HUES64 (cell line): ENCODE results near the gene PPP1R12C.

ENCODE experiments used
- H3K27ac ChIP-seq: 2 replicates; pipeline ENCODE4 v1.7.0; 2013; ENCODE audit warnings: low read depth, low read length, inconsistent platforms
- H3K27me3 ChIP-seq: 2 replicates; pipeline ENCODE4 v1.6.1; 2013; ENCODE audit warnings: mild to moderate bottlenecking, low read length; ENCODE audit not compliant: insufficient read depth
- H3K36me3 ChIP-seq: 2 replicates; pipeline ENCODE4 v1.6.1; 2013; ENCODE audit warnings: mild to moderate bottlenecking, low read length; ENCODE audit not compliant: insufficient read depth
- H3K4me1 ChIP-seq: 2 replicates; pipeline ENCODE4 v1.6.1; 2013; ENCODE audit warnings: mild to moderate bottlenecking, low read length, moderate library complexity; ENCODE audit not compliant: insufficient read depth
- H3K4me3 ChIP-seq: 2 replicates; pipeline ENCODE4 v1.5.1; 2013; ENCODE audit warnings: mild to moderate bottlenecking, low read length, moderate library complexity
- H3K9ac ChIP-seq: 2 replicates; pipeline ENCODE4 v1.6.1; 2013; ENCODE audit warnings: mild to moderate bottlenecking, low read depth, low read length
- H3K9me3 ChIP-seq: 2 replicates; pipeline ENCODE4 v1.6.1; 2013; ENCODE audit warnings: low read depth, low read length; ENCODE audit not compliant: insufficient read depth
- WGBS: fragments of 150-250, 120-280 bp; methylation state at CpG from one replicate; pipeline ENCODE4 v1.1.7; 2013; ENCODE audit warnings: missing lambda C conversion rate; 5-methylcytosine and 5-hydroxymethylcytosine counted together

The PPP1R12C gene

DNA sequence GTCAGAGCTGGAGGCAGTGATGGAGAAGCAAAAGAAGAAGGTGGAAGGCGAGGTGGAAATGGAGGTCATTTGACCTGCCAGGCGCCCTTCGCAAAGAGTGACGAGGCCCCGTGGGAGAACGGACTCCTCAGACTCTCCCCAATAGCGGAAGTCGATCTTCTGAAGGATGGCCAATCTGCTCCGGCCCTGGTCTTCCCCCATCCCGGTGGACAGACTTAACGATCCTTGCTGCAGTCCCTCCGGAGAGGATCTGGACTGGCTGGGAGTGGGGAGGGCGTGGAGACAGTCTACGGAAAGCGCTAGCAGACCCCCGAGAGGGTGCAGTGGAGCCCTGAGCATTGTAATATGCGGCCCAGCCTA lies 29.9 kb downstream of the PPP1R12C start:
- Histone ChIP-seq H3K4me3 (peak overlapping the region; percentile 65), H3K27me3 (peaks cover 36% of the 10 kb centered on the region), H3K36me3 (peaks cover 7% of the 10 kb centered on the region), H3K27ac (no peak overlapping the region), H3K4me1 (peaks cover 18% of the 10 kb centered on the region), H3K9ac (peak overlapping the region; percentile 63), H3K9me3 (no peaks in the 10 kb centered on the region)
- 30% methylated on average over 17 of the region's 17 CpGs for WGBS

DNA sequence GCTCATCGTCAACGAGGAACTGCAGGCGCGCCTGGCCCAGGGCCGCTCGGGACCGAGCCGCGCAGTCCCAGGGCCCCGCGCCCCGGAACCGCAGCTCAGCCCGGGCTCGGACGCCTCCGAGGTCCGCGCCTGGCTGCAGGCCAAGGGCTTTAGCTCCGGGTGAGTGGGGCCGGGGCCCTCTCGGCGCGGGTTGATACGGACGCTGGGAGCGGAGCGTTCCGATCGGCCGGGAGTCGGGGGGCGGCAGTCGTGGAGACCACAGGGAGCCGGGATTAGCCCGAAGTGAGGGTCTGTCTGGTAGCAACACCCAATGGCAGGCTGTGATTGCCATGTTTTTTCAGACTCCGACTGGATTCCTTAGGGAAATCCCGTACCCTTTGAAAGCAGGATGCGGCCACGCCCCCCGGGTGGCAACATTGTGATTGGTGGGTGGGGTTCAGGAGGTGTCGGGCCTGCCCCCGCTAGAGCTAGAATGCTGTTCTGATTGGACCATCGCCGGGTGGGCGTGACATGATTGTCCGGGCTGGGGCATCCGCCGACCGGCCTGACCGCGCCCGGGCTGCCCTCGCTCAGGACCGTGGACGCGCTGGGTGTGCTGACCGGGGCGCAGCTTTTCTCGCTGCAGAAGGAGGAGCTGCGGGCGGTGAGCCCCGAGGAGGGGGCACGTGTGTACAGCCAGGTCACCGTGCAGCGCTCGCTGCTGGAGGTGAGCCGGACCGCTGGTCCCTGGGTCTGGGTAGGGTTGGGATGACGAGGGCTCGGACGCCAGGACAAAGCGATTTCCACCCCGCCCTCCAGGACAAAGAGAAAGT lies 30.5 kb downstream of the PPP1R12C start:
- H3K27me3 ChIP-seq = peaks cover 42% of the 10 kb centered on the region
- no peak overlapping the region for H3K27ac ChIP-seq
- peaks cover 7% of the 10 kb centered on the region for H3K36me3 ChIP-seq
- peak overlapping the region; percentile 65 for H3K4me3 ChIP-seq
- no peaks in the 10 kb centered on the region for H3K9me3 ChIP-seq
- WGBS = under 1% methylated on average over 74 of the region's 74 CpGs
- H3K9ac ChIP-seq = peak overlapping the region; percentile 63
- peaks cover 18% of the 10 kb centered on the region for H3K4me1 ChIP-seq

DNA sequence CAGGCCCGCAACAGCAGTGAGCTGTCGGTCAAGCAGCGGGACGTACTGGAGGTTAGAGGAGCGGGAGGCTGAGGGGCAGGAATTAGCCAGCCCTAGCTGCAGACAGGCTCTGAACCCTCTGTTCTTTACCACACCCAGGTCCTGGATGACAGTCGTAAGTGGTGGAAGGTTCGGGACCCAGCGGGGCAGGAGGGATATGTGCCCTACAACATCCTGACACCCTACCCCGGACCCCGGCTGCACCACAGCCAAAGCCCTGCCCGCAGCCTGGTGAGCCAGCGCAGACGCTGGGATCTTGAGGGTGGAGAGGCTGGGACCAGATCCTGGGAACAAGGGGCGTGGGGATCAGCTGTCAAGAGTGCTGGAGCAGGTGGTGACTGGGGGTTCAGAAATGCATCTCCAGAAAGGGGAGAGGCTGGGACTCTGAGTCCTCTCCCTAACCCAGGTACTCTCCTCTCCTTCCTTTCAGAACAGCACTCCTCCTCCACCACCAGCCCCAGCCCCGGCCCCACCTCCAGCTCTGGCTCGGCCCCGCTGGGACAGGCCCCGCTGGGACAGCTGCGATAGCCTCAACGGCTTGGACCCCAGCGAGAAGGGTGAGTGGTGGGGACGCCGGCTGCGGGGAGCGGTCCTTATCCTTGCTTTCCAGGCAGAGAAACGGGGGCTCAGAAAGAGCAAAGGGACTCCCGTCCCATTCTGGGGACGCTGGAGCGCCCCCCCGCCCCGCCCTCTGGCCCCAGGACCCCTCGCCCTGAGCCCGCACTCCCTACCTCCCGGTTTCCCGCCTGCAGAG lies 31.3 kb downstream of the PPP1R12C start:
- 21% methylated on average over 32 of the region's 35 CpGs for WGBS
- H3K27ac ChIP-seq = no peak overlapping the region
- H3K27me3 ChIP-seq = peaks cover 48% of the 10 kb centered on the region
- peaks cover 18% of the 10 kb centered on the region for H3K4me1 ChIP-seq
- H3K4me3 ChIP-seq = peak overlapping the region; percentile 65
- peaks cover 7% of the 10 kb centered on the region for H3K36me3 ChIP-seq
- no peaks in the 10 kb centered on the region for H3K9me3 ChIP-seq
- H3K9ac ChIP-seq = 0 out of 2 replicates have a peak overlapping the region, but pooled peaks have one; percentile 59

GRCh38 chr19:55084416-55084815 lies 33.0 kb downstream of the PPP1R12C start:
- H3K36me3 ChIP-seq = no peaks in the 10 kb centered on the region
- peaks cover 63% of the 10 kb centered on the region for H3K27me3 ChIP-seq
- no peak overlapping the region for H3K4me3 ChIP-seq
- peaks cover 18% of the 10 kb centered on the region for H3K4me1 ChIP-seq
- 79% methylated on average over 10 of the region's 10 CpGs for WGBS
- no peaks in the 10 kb centered on the region for H3K9me3 ChIP-seq
- H3K9ac ChIP-seq = no peak overlapping the region
- no peak overlapping the region for H3K27ac ChIP-seq

DNA sequence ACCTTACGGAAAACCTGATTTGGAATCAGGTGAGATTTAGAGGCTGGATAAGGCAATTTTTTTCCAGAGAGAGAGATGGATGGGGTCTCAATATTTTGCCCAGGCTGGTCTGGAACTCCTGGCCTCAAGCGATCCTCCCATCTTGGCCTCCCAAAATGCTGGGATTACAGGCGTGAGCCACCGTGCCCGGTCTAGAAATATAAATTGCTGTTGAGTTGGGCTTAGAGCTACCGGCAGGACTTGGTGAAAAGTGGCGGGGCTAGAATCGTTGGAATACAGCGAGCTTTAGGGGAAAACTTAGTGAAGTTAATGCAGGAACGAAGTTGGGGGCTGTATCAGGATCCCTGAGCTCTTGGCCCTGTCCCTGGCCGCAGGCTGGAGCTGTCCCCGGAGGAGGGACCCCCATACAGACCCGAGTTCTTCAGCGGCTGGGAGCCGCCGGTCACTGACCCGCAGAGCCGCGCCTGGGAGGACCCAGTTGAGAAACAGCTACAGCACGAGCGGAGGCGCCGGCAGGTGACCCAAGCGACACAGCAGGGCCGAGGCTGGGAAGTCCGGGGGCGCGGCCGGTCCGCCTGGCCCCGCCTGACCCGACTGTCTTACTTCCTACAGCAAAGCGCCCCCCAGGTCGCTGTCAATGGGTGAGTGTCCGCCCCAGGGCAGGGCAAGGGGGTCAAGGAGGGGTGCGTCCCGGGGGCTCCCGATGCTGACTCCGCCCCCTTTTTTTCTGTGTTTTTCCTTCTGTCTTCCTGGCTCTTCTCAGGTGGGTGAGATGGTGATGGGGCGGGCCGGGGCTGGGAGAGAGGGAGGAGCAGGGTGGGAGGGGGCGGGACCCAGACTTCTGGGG lies 34.2 kb downstream of the PPP1R12C start:
- H3K27ac ChIP-seq = no peak overlapping the region
- no peaks in the 10 kb centered on the region for H3K9me3 ChIP-seq
- H3K27me3 ChIP-seq = peaks cover 69% of the 10 kb centered on the region
- WGBS = 50% methylated on average over 42 of the region's 42 CpGs
- peaks cover 15% of the 10 kb centered on the region for H3K4me1 ChIP-seq
- no peak overlapping the region for H3K4me3 ChIP-seq
- H3K36me3 ChIP-seq = no peaks in the 10 kb centered on the region
- no peak overlapping the region for H3K9ac ChIP-seq

DNA sequence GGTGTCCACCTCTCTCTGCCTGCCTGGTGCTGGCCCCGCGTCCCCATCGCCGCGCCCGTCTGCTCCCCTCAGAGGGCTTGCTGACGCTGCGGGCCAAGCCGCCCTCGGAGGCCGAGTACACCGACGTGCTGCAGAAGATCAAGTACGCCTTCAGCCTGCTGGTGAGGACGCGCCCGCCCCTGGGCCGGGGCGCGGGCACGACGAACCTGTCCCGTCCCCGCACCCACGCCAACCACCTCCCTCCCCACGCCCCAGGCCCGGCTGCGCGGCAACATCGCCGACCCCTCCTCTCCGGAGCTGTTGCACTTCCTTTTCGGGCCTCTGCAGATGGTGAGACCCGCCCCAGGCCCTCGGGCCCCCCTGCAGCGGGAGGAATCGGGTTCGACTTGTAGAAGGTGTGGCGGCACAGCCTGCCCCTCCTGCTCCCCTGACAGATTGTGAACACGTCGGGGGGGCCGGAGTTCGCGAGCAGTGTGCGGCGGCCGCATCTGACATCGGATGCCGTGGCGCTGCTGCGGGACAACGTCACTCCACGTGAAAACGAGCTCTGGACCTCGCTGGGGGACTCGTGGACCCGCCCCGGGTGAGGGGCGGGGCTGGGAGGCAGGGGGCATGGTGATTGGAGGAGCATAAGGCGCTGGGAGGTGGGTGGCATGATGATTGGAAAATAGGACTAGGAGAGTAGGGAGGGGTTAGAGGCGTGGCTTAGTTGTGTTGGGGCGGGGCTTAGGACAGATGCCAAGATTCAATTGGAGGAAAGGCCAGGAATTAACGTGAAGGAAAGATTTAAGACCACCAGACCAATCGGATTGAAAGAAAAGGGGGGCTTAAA lies 35.2 kb downstream of the PPP1R12C start:
- H3K36me3 ChIP-seq = no peaks in the 10 kb centered on the region
- no peak overlapping the region for H3K27ac ChIP-seq
- peak overlapping the region; percentile 26; the same call in 1 of the 2 replicates for H3K9ac ChIP-seq
- no peaks in the 10 kb centered on the region for H3K9me3 ChIP-seq
- H3K4me3 ChIP-seq = peak overlapping the region; percentile 56
- WGBS = 9% methylated on average over 64 of the region's 64 CpGs
- peaks cover 5% of the 10 kb centered on the region; the same call in 1 of the 2 replicates for H3K4me1 ChIP-seq
- H3K27me3 ChIP-seq = peaks cover 69% of the 10 kb centered on the region

- WGBS = 5% methylated on average over 22 of the region's 22 CpGs
- H3K4me1 ChIP-seq = peaks cover 5% of the 10 kb centered on the region; the same call in 1 of the 2 replicates
- no peaks in the 10 kb centered on the region for H3K36me3 ChIP-seq
- peak overlapping the region; percentile 56 for H3K4me3 ChIP-seq
- peak overlapping the region; percentile 26; the same call in 1 of the 2 replicates for H3K9ac ChIP-seq
- H3K27ac ChIP-seq = no peak overlapping the region
- H3K9me3 ChIP-seq = no peaks in the 10 kb centered on the region
- peaks cover 72% of the 10 kb centered on the region for H3K27me3 ChIP-seq
Observed at GRCh38 chr19:55081770-55082019, 35.7 kb downstream of the PPP1R12C start.

DNA sequence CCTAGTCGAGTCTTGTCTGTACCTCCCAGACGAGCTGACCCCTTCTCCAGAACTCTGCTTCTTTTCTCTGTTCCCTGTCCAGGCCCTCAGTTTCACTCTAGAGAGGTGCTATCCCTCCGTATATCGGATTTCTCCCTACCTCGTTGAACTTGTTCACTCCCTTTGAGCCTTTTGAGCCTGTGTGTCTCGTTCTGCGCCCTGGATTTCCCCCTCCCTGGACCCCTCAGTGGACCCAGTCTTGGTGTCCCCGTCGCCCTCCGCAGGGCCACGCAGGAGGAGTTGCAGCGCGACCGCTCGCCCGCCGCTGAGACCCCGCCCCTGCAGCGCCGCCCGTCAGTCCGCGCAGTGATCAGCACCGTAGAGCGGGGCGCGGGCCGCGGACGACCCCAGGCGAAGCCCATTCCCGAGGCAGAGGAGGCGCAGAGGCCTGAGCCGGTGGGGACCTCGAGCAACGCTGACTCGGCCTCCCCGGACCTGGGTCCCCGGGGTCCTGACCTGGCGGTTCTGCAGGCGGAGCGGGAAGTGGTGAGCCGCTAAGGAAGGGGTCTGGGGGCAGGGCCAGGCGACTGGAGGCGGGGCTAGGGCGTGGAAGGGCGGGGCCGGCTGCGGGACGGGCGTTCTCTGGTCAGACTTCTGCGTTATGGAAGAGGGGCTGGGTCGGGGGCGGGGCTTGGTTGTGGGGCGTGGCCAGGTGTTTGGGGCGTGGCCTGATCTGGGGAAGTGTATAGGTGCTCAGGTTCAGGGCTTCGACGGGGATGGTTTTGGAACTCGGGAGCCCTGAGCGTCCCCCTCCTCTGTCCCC lies 36.3 kb downstream of the PPP1R12C start:
- H3K4me1 ChIP-seq = peaks cover 4% of the 10 kb centered on the region; the same call in 1 of the 2 replicates
- no peaks in the 10 kb centered on the region for H3K9me3 ChIP-seq
- peak overlapping the region; percentile 73 for H3K4me3 ChIP-seq
- peak overlapping the region; percentile 44; the same call in 1 of the 2 replicates for H3K9ac ChIP-seq
- peaks cover 71% of the 10 kb centered on the region for H3K27me3 ChIP-seq
- peak overlapping the region; percentile 64; the same call in 1 of the 2 replicates for H3K27ac ChIP-seq
- 1% methylated on average over 60 of the region's 60 CpGs for WGBS
- H3K36me3 ChIP-seq = no peaks in the 10 kb centered on the region

DNA sequence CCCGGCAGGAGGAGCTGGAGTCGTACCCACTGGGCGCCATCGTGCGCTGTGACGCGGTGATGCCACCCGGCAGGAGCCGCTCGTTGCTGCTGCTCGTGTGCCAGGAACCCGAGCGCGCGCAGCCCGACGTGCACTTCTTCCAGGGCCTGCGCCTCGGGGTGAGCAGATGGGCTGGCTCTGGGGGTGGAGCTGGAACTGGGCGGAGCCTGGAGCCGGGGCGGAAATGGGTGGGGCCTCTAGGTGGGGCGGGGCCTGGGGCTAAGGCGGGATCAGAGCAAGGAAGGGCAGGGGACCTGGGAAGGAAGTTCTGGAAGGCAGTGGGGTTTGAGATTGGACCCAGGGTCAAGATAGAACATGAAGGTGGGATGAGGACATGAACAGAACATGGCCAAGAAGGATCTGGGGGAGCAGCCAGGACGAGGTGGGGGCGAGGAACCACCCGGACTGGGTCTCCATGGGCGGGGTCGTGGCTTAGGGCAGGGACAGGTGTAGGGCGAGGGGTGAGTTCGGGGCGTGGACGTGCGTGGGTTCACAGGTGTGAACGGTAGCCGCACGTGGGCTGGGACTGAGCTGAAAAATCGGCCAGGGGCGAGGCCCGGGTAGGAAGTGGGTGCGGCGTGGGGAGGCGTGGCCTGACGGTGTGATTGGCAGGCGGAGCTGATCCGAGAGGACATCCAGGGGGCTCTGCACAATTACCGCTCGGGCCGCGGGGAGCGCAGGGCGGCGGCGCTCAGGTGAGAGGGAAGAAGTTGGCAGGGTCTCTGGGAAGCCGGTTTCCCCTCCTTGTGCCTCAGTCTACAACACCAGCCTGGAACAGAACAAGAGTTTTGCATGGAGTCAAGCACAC lies 37.1 kb downstream of the PPP1R12C start:
- Histone ChIP-seq H3K9ac (peak overlapping the region; percentile 44; the same call in 1 of the 2 replicates), H3K27ac (peak overlapping the region; percentile 64; the same call in 1 of the 2 replicates), H3K4me1 (no peaks in the 10 kb centered on the region), H3K4me3 (peak overlapping the region; percentile 73), H3K9me3 (no peaks in the 10 kb centered on the region), H3K27me3 (peaks cover 65% of the 10 kb centered on the region), H3K36me3 (no peaks in the 10 kb centered on the region)
- WGBS = 6% methylated on average over 55 of the region's 55 CpGs
